H54 (cell line): ENCODE data around the gene AP1G1.
"Not testable (repeated sequence)": the region's sequence is repeated elsewhere in the genome, so short reads cannot be mapped to it uniquely, and the experiment has no call there.

Experiments
- DNase-seq: peaks from one replicate; pipeline ENCODE4 v3.0.0; 2011; ENCODE audit warnings: low spot score, mixed read lengths; ENCODE audit not compliant: insufficient read length
- FAIRE-seq: peaks from 3 replicates; lab custom pipeline; 2011; peaks lifted over from hg19 to GRCh38; lab: Jason Lieb, UNC
- POLR2A ChIP-seq: IDR thresholded peaks from 2 replicates; pipeline ENCODE4 v1.6.1; 2011; ENCODE audit warnings: low read depth, mild to moderate bottlenecking, low read length

AP1G1 gene

GRCh38 chr16:71837150-71837549 lies 28.5 kb upstream of the AP1G1 start:
- no peak for FAIRE-seq
- DNase-seq = no peak
- no peak for TF ChIP-seq POLR2A

- FAIRE-seq = no peak
- no peak for DNase-seq
- no peak for TF ChIP-seq POLR2A
These were observed 25.7 kb upstream of the AP1G1 start for GRCh38 chr16:71834291-71834690.

GRCh38 chr16:71832112-71832511 lies 23.5 kb upstream of the AP1G1 start:
- FAIRE-seq, DNase-seq: not testable (repeated sequence)

DNA sequence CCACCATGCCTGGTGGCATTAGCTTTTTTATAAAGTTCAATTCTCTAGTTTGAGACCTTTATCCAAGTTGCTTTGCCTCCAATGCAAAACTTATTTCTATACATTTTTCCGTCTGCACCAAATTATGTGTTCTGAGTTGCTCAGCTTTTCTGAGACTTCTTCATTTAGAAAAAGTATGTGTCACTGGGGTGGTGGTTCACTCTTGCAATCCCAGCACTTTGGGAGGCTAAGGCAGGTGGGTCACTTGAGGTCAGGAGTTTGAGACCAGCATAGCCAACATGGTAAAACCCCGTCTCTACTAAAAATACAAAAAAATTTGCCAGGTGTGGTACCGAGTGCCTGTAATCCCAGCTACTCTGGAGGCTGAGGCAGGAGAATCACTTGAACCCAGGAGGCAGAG lies 23.1 kb upstream of the AP1G1 start:
- DNase-seq, FAIRE-seq: not testable (repeated sequence)

GRCh38 chr16:71830359-71830758 lies 21.7 kb upstream of the AP1G1 start:
- DNase-seq (no peak), FAIRE-seq (no peak)
- no peak for TF ChIP-seq POLR2A

DNA sequence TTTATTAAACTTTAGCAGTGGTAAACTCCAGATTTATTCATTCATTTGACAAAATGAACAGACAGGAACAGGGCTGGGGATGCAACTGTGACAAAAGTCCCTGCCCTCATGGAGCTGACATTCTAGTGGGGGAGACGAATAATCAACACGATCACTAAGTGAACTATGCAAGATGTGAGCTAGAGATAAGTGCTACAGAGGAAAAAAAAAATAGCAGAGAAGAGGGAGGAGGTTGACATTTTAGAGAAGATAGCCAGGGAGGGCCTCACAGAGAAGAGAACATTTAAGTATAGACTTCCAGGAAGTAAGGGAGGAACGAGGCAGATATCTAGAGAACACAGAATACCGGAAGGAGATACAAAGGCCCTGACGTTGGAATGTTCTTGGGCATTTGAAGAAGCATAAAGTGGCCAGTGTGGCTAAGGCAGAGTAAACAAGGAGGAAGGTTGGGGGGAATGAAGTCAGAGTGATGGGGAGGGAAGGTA lies 17.9 kb upstream of the AP1G1 start:
- TF ChIP-seq POLR2A = no peak
- no peak for FAIRE-seq
- no peak for DNase-seq

GRCh38 chr16:71817155-71817500 lies 8.5 kb upstream of the AP1G1 start:
- FAIRE-seq, DNase-seq: not testable (repeated sequence)

- TF ChIP-seq POLR2A = no peak
- no peak for DNase-seq
- FAIRE-seq = no peak
These were observed 2.7 kb upstream of the AP1G1 start for GRCh38 chr16:71811261-71811803.

DNA sequence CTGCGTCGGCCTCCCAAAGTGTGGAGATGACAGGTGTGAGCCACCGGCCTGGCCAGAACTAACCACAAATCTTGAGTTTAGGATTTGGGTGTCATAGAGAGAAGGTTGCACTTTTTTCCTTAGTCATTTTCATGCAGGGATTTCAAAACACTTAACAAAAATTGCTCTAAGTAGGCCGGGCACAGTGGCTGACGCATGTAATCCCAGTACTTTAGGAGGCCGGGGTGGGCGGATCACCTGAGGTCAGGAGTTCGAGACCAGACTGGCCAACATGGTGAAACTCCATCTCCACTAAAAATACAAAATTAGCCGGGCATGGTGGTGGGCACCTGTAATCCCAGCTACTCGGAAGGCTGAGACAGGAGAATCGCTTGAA lies 1.5 kb upstream of the AP1G1 start:
- FAIRE-seq, DNase-seq: not testable (repeated sequence)

GRCh38 chr16:71807905-71808592 lies 585 bp downstream of the AP1G1 start:
- DNase-seq = peak; percentile 15
- TF ChIP-seq POLR2A = no peak
- FAIRE-seq = no peak

- DNase-seq (no peak), FAIRE-seq (no peak)
- TF ChIP-seq POLR2A = no peak
These were observed 5.3 kb downstream of the AP1G1 start for GRCh38 chr16:71803305-71803690.

DNA sequence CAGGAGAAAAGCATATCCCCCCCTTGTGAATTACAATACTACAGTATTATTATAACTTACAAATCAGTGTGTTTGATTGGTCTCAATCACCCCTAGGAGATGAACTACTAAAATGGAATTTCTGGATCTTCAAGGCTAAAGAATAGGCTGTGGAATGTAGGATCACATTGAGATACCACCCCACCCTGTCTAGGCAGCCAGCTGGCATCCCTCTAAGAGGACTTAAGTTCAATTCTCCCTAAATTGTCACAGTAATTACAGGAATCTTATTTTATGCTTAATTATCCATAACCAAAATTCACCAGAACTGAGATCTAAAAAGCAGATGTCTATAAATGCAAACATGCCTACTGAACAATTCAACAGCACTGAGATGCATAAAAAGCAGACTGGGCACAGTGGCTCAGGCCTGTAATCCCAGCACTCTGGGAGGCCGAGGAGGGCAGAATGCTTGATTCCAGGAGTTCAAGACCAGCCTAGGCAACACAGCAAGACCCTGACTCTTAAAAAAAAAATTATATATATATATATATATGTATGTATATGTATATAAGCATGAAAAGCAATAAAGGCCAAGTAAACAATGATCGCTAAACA lies 12.0 kb downstream of the AP1G1 start:
- no peak for DNase-seq
- FAIRE-seq = no peak
- TF ChIP-seq POLR2A = no peak

DNA sequence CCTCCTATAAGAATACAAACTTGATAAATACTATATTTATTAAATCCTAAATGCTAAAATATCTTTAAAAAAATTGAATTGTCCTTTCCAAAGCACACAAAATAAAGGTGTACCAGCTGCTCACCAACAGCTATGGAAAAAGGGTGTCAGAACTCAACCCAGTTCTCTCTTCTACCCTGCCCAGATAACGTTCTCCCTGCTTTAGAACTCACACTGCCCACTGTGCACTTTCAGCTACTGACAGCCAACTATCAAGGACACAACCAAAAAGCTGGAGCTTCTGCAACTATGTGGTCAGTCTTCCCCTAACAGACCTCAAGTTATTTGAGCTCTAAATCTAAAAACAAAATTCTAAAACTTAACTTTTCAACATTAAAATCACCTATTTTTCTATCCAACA lies 13.7 kb downstream of the AP1G1 start:
- no peak for DNase-seq
- TF ChIP-seq POLR2A = no peak
- FAIRE-seq = peak; percentile 58

DNA sequence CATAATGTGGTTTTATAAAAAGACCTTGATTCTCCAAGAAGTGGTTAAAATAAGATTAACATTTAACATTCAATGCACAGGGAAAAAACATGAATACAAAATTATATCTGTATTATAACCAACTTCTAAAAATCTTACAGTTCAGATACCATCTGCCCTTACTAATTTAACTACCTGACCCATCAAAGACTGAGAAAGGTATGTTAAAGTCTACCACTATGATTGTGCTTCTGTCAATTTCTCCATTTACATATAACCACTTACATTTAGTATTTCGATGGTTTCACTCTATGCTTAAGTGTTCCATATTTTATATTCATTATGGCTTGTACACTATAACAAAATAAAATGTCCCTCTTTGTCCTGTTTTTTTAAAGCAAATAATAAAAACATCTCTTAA lies 14.6 kb downstream of the AP1G1 start:
- DNase-seq (no peak), FAIRE-seq (no peak)
- no peak for TF ChIP-seq POLR2A

DNA sequence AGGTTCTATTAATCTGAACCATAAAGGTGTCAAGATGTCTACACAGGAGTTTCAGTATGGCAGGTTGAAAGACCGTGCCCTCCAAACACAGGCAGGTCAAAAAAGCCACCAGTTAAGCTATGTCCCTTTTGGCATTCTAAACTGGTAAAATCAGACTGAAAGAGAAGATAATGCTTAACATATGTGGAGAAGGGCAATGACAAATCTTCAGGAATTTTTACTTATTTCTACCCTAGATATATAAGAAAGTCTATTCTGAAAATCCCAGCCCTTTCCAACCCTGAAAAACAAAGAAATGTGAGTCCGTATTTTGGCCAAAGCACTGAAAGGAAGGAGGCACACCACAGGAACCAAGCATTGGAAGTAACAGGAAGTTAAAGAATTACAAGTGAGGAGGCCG lies 16.5 kb downstream of the AP1G1 start:
- FAIRE-seq (no peak), DNase-seq (no peak)
- TF ChIP-seq POLR2A = no peak

DNA sequence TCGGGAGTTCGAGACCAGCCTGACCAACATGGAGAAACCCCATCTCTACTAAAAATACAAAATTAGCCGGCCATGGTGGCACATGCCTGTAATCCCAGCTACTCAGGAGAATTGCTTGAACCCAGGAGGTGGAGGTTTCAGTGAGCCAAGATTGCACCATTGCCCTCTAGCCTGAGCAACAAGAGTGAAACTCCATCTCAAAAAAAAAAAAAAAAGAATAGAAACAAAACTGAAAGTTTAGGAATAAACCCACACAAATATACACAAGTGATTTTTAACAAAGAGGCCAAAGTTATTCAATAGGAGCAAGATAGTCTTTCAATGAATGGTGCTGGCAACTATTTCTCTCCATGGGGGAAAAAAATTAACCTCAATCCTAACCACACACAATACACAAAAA lies 18.3 kb downstream of the AP1G1 start:
- not testable (repeated sequence) for FAIRE-seq, DNase-seq
